A549 (cell line): ENCODE results near the gene NMNAT2. TPM values are rescaled to one million over a fixed set of nuclear protein-coding genes. Genes with fewer than 3 reads are reported as not detected.

Experiments used
- ATAC-seq, 2 experiments: fragments of 200-7000 bp in 1 of 2; fragments of >200 bp in 1 of 2; cut with Nextera tagmentation in 1 of 2; cut with Tn5 transposase in 1 of 2; 3 replicates each; pipeline versions ENCODE4 v1.8.0 to v1.9.1; 2018 to 2020; ENCODE audit warnings: mild to moderate bottlenecking in 1 of 2, moderate library complexity in 1 of 2
- CTCF ChIA-PET: fragments of 300-600 bp; sonication (Branson Sonifier 250); formaldehyde crosslinking; extraction: SDS; loops from one replicate; lab custom pipeline; 2021; ENCODE audit warnings: antibody characterized with exemption, inconsistent platforms; lab: Yijun Ruan, JAX
- POLR2A ChIA-PET: fragments of 350-600 bp; formaldehyde crosslinking; extraction: SDS; loops from one replicate; lab custom pipeline; 2021; ENCODE audit warnings: antibody characterized with exemption, inconsistent platforms; lab: Yijun Ruan, JAX
- DNase-seq, 2 experiments: peaks; one replicate each; pipeline versions ENCODE4 v3.0.0 to v3.0.0-alpha.2; 2011 to 2016; ENCODE audit warnings: low read depth in 1 of 2, low spot score in 1 of 2
- FAIRE-seq: peaks from 2 replicates; lab custom pipeline; 2011; peaks lifted over from hg19 to GRCh38; lab: Jason Lieb, UNC
- H3K27ac ChIP-seq, 2 experiments: fragments of >200 bp; sonication (Bioruptor Twin); formaldehyde crosslinking; 3 replicates each; pipeline ENCODE4 v1.5.1; 2016 to 2017
- H3K4me1 ChIP-seq: fragments of >200 bp; sonication (Bioruptor Twin); formaldehyde crosslinking; 3 replicates; pipeline ENCODE4 v1.6.1; 2016
- H3K4me2 ChIP-seq: fragments of >200 bp; sonication (Bioruptor Twin); formaldehyde crosslinking; 3 replicates; pipeline ENCODE4 v1.6.1; 2016
- H3K4me3 ChIP-seq: fragments of >200 bp; sonication (Bioruptor Twin); formaldehyde crosslinking; 3 replicates; pipeline ENCODE4 v1.5.1; 2016
- H3K9me3 ChIP-seq: fragments of >200 bp; sonication (Bioruptor Twin); formaldehyde crosslinking; 3 replicates; pipeline ENCODE4 v1.6.1; 2016
- BHLHE40 ChIP-seq: IDR thresholded peaks from 2 replicates; pipeline ENCODE4 v1.6.1; 2012; ENCODE audit warnings: low read depth, low read length, inconsistent platforms
- CBX8 ChIP-seq: fragments of 200-600 bp; sonication (generic); IDR thresholded peaks from 2 replicates; pipeline ENCODE4 v1.6.1; 2016
- CEBPB ChIP-seq, 2 experiments: fragments of >200 bp in 1 of 2; sonication (Bioruptor Twin) in 1 of 2; formaldehyde crosslinking in 1 of 2; IDR thresholded peaks; 2 replicates each; pipeline ENCODE4 v1.6.1; 2012 to 2016
- CHD4 ChIP-seq: fragments of 200-600 bp; sonication (generic); IDR thresholded peaks from 2 replicates; pipeline ENCODE4 v1.6.1; 2016; ENCODE audit warnings: antibody characterized with exemption, mild to moderate bottlenecking, borderline replicate concordance
- CTCF ChIP-seq: fragments of >200 bp; sonication (Bioruptor Twin); formaldehyde crosslinking; IDR thresholded peaks from 3 replicates; pipeline ENCODE4 v1.5.1; 2016
- FOSB ChIP-seq: fragments of 250-450 bp; sonication (Bioruptor Pico); IDR thresholded peaks from 2 replicates; pipeline ENCODE4 v1.5.0; 2020; ENCODE audit warnings: mild to moderate bottlenecking, moderate library complexity
- FOSL2 ChIP-seq, 2 experiments: fragments of 450-650 bp in 1 of 2; fragments of >200 bp in 1 of 2; sonication (Bioruptor Twin) in 1 of 2; formaldehyde crosslinking; IDR thresholded peaks; 2 replicates each; pipeline versions ENCODE4 v1.5.0 to v1.6.1; 2016 to 2020; ENCODE audit warnings: mild to moderate bottlenecking in 1 of 2, moderate library complexity in 1 of 2
- HDAC2 ChIP-seq: fragments of 200-600 bp; sonication (generic); IDR thresholded peaks from 2 replicates; pipeline ENCODE4 v1.6.1; 2016
- KDM5A ChIP-seq: fragments of 200-600 bp; sonication (generic); IDR thresholded peaks from 2 replicates; pipeline ENCODE4 v1.6.1; 2016; ENCODE audit warnings: antibody characterized with exemption, mild to moderate bottlenecking
- MAFK ChIP-seq: fragments of 450-650 bp; IDR thresholded peaks from 2 replicates; pipeline ENCODE4 v1.6.1; 2014; ENCODE audit not compliant: partially characterized antibody
- MYC ChIP-seq: IDR thresholded peaks from 2 replicates; pipeline ENCODE4 v1.6.1; 2012; ENCODE audit warnings: mild to moderate bottlenecking, inconsistent platforms, low read length, improper control_type of control experiment, borderline replicate concordance
- NFE2L2 ChIP-seq: fragments of 150-350 bp; conservative IDR thresholded peaks from 2 replicates; pipeline ENCODE4 v1.6.1; 2014; ENCODE audit warnings: low read length
- NR3C1 ChIP-seq: fragments of >200 bp; sonication (Bioruptor Twin); formaldehyde crosslinking; IDR thresholded peaks from 3 replicates; pipeline ENCODE4 v1.6.1; 2017
- RCOR1 ChIP-seq: fragments of 150-350 bp; IDR thresholded peaks from 2 replicates; pipeline ENCODE4 v1.6.1; 2014; ENCODE audit warnings: antibody characterized with exemption, low read length, low read depth
- ZC3H11A ChIP-seq: fragments of 450-650 bp; IDR thresholded peaks from 2 replicates; pipeline ENCODE4 v1.6.1; 2014; ENCODE audit warnings: antibody characterized with exemption, mild to moderate bottlenecking
- ZNF302 ChIP-seq: fragments of 250-450 bp; sonication (Bioruptor Pico); IDR thresholded peaks from 2 replicates; pipeline ENCODE4 v1.9.0; 2021; ENCODE audit warnings: inconsistent platforms, mild to moderate bottlenecking, moderate library complexity
- WGBS: methylation state at CpG from one replicate; pipeline ENCODE4 v1.1.6; 2017; ENCODE audit errors: missing lambda C conversion rate; 5-methylcytosine and 5-hydroxymethylcytosine counted together
- polyA plus RNA-seq, 4 experiments: library from polyadenylated mRNA; depleted of rRNA in 3 of 4; stranded (reverse); fragments of >200 nt; fragmentation: RNase III in 1 of 4; extraction: RNeasy Plus Mini Kit Qiagen cat#74134 plus additional on column Dnase treatment in 1 of 4; gene quantifications; 2 replicates in 3 of 4; 3 replicates in 1 of 4; pipeline ENCODE4 v1.2.3, GENCODE V29; 2011 to 2017
- TF ChIP-seq, protein P1 (sequence below): fragments of >200 bp; sonication (Bioruptor Twin); formaldehyde crosslinking; IDR thresholded peaks from 3 replicates; pipeline ENCODE4 v1.6.1; 2016
- TF ChIP-seq, protein P2 (sequence below): IDR thresholded peaks from 2 replicates; pipeline ENCODE4 v1.6.1; 2012; ENCODE audit warnings: low read depth, borderline replicate concordance
- TF ChIP-seq, protein P3 (sequence below): fragments of 200-600 bp; sonication (generic); IDR thresholded peaks from 2 replicates; pipeline ENCODE4 v1.6.1; 2016; ENCODE audit warnings: antibody characterized with exemption, mild to moderate bottlenecking, moderate library complexity
- TF ChIP-seq, protein P4 (sequence below): fragments of >200 bp; sonication (Bioruptor Twin); formaldehyde crosslinking; IDR thresholded peaks from 2 replicates; pipeline ENCODE4 v1.6.1; 2016

The NMNAT2 gene
- polyA plus RNA-seq, 2 of the 4 experiments (the other 2 are of a cell fraction) = 0.16 to 0.63 TPM

DNA sequence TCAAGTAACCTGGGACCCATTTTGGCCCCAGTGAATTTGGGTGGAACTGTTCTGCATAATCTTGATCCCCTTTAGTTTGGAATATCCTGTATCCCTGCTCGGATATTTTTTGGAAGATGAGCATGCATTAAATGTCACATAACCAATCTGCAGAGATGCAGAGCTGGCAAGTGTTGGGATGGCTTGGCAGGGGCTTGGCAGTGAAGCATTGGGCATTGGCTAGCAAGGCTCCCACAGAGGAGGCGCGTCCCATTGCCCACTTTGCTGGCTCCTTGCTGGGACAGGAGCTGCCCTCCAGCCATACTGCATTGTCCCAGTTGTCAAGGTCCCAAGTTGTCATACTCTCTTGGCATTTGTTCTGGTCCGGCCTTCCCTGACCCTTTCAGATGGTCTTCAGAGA lies 202.2 kb downstream of the NMNAT2 start:
- Histone ChIP-seq H3K4me2 (no peak overlapping the region), H3K9me3 (no peaks in the 10 kb centered on the region), H3K4me1 (peaks cover 5% of the 10 kb centered on the region; the same call in 2 of the 3 replicates), H3K4me3 (no peak overlapping the region), H3K27ac (no peak overlapping the region)
- WGBS = 96% methylated on average over 4 of the region's 4 CpGs
- no peak for ATAC-seq
- POLR2A ChIA-PET = no interaction called here
- CTCF ChIA-PET = interaction anchor here (1.0 to 1.7 kb wide), 4 partner anchors 9 to 192 kb away, joined by 3 to 5 read pairs (median 4); no protein-coding TSS in a partner anchor
- no peak for FAIRE-seq
- no peak for DNase-seq
- TF ChIP-seq CTCF (no peak), CEBPB (IDR thresholded peaks at IDR 0.05) (no peak), BHLHE40 (no peak), FOSL2 (IDR thresholded peaks at IDR 0.05) (no peak), FOSL2 (CRISPR knock-in tag; IDR thresholded peaks at IDR 0.05) (no peak), CBX8 (no peak), HDAC2 (no peak), KDM5A (no peak), ZNF302 (CRISPR knock-in tag) (no peak), MYC (no peak), RCOR1 (no peak), NR3C1 (no peak), ZC3H11A (no peak), MAFK (no peak), FOSB (no peak), CHD4 (no peak), NFE2L2 (no peak)
- TF ChIP-seq, protein P1, sequence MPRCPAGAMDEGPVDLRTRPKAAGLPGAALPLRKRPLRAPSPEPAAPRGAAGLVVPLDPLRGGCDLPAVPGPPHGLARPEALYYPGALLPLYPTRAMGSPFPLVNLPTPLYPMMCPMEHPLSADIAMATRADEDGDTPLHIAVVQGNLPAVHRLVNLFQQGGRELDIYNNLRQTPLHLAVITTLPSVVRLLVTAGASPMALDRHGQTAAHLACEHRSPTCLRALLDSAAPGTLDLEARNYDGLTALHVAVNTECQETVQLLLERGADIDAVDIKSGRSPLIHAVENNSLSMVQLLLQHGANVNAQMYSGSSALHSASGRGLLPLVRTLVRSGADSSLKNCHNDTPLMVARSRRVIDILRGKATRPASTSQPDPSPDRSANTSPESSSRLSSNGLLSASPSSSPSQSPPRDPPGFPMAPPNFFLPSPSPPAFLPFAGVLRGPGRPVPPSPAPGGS = no peak
- TF ChIP-seq, protein P2, sequence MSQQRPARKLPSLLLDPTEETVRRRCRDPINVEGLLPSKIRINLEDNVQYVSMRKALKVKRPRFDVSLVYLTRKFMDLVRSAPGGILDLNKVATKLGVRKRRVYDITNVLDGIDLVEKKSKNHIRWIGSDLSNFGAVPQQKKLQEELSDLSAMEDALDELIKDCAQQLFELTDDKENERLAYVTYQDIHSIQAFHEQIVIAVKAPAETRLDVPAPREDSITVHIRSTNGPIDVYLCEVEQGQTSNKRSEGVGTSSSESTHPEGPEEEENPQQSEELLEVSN = no peak
- TF ChIP-seq, protein P3, sequence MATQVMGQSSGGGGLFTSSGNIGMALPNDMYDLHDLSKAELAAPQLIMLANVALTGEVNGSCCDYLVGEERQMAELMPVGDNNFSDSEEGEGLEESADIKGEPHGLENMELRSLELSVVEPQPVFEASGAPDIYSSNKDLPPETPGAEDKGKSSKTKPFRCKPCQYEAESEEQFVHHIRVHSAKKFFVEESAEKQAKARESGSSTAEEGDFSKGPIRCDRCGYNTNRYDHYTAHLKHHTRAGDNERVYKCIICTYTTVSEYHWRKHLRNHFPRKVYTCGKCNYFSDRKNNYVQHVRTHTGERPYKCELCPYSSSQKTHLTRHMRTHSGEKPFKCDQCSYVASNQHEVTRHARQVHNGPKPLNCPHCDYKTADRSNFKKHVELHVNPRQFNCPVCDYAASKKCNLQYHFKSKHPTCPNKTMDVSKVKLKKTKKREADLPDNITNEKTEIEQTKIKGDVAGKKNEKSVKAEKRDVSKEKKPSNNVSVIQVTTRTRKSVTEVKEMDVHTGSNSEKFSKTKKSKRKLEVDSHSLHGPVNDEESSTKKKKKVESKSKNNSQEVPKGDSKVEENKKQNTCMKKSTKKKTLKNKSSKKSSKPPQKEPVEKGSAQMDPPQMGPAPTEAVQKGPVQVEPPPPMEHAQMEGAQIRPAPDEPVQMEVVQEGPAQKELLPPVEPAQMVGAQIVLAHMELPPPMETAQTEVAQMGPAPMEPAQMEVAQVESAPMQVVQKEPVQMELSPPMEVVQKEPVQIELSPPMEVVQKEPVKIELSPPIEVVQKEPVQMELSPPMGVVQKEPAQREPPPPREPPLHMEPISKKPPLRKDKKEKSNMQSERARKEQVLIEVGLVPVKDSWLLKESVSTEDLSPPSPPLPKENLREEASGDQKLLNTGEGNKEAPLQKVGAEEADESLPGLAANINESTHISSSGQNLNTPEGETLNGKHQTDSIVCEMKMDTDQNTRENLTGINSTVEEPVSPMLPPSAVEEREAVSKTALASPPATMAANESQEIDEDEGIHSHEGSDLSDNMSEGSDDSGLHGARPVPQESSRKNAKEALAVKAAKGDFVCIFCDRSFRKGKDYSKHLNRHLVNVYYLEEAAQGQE = no peak
- TF ChIP-seq, protein P4, sequence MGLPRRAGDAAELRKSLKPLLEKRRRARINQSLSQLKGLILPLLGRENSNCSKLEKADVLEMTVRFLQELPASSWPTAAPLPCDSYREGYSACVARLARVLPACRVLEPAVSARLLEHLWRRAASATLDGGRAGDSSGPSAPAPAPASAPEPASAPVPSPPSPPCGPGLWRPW = no peak
